ENCODE measurements around the gene ADAMTS2.
A peak's percentile ranks its signal among the peaks of the same experiment; 100 is the strongest.

Gene ADAMTS2

DNA sequence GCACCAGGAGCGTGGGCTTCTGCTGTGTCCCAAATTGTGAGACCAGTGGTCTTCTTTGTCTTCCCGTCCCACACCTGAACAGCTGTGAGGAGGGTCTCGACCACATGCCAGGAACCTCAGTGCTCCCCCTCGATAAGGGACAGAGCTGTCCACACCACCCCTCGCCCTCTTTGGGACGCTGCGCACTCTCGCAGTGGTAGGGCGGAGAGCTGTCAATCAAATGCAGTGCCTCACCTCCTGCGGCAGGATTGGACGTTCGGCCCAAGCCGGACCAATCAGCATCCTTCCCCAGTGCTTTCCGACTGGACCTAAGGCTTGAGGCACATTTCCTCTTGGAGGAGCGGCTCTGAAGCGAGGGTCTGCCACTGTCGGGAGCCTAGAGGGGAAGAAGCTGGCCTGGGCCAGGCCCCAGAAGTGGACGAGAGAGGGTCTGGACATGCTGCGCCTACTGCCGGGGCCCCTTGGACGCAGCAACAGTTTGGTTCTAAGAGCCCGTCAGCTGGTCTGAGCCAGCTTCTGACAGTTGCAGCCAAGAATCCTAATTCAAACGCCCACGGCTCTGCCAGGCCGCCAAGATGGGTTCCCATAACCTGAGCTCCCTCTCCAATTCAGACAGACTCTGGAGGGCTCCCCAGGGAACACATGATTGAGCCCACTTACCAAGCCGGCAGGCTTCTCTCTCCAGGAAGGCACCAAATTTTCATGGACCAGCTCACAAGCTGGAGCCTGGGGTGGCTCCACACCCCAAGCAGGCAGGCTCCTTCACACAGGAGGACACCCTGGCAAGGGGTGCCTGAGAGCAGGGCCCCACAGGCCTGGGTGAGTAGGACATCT is 28.1 kb upstream of the ADAMTS2 start:
- DNase-seq: peak in 7 of 10 donors; percentile 10 to 91 (median 31)
- intact Hi-C loops (cut with DNase I): no loop called here

DNA sequence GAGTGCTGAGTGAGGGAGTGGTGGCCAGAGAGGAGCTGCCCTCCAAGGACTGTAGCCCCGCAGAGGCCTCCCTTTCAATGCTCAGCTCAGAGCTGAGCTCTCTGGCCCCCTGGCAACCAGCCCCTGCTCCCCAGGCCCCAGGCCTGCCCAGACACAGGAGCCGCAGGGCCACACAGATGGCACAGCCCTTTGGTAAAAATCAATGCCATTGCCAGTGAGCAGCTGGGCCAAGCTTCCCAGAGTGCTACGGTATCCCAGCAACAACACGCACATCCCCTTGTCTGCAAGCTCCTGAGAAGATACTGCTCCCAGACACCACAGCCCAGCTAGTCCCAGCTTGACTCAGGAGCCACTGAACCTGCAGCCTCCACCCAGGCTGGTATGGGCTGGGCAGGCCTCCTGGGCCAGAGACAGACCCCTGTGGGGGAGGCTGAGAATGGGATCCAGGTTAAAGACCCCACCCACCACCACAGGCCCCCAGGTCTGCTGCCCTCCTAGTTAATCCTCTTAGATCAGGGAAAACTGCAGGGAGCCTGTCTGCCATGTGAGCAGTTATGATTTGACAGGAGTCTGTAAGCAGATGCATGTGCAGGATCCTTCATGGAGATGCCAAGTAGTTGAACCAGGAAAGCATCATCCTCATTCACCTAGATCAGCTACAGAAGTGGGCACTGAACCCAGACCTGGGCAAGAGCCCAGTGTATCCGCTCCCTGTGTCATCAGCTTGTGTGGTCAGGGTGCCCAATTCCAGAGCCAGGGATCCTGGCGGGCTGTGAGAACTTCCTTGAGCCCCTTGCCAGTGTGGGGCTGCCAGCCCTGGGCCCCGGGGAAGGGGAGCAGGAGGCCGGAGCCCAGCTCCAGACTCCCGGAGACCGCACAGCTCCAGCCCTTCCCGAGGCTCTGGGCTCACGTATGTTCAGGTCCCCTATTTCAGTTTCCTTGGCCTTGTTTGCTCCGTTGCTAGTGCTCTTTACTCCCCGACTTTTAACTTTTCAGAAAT is 26.7 kb upstream of the ADAMTS2 start:
- intact Hi-C loops (cut with DNase I): no loop called here
- peak in 3 of 10 donors; percentile 8 to 84 (median 40) for DNase-seq

DNA sequence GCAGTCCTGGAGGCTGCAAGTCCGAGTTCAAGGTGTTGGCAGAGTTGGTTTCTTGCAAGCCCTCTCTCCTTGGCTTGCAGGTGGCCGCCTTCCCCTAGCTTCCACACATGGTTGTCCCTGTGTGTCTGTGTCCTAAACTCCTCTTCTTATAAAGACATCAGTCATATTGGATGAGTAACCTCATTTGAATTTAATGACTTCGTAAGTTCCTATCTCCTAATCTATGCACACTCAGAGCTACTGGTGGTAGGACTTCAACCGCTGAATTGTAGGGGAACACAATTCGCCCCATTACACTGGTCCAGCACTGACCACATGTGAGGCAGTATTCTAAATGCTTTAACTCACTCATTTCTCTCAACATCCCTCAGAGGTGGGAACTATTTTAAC is 25.9 kb upstream of the ADAMTS2 start:
- intact Hi-C loops (cut with DNase I): no loop called here
- no peak for DNase-seq

DNA sequence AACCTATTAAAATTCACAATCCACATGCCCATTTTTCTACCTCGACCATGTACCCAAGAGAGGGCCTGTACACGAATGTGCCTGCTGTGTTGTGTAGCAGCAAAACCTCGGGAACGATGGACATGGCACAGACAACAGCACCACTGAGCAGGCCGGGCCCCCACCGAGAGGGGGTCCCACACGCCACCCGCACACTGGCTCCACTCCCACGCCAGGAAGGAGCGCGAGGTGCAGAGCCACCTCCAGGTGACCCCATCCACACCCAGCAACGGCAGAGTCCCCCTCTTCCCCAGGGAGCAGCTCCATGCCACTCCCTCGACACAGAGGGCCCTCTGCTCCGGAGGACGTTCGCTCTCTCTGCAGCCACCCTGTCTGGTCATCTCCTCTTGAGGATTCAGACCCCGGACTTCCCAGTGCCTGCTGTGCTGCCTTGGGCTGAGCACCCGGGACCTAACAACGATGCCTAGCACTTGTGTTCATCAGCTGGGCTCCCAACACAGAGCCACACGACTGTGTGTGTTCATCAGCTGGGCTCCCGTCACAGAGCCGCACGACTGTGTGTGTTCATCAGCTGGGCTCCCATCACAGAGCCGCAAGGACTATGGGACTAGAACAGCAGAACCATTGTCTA is 25.3 kb upstream of the ADAMTS2 start:
- DNase-seq: peak in 4 of 10 donors; percentile 26 to 83 (median 28)
- intact Hi-C loops (cut with DNase I): no loop called here

DNA sequence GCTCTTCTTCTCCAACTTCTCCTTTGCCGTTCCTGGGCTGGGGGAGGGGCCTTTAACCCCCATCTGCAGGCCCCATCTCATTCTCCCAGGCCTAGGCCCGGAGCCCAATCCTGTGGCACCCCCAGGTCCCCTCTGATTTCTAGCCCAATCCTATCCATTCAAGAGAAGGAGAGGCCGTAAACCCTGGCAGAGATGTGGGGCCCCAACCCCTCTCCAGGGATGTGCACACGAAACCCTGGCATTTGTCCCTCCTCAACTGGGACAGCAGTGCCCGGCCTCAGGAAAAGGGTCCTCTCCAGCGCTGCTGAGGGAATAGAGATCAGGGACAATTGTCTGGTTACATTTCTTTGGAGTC is 24.2 kb upstream of the ADAMTS2 start:
- intact Hi-C loops (cut with DNase I): no loop called here
- peak in 1 of 10 donors; percentile 60 for DNase-seq

DNA sequence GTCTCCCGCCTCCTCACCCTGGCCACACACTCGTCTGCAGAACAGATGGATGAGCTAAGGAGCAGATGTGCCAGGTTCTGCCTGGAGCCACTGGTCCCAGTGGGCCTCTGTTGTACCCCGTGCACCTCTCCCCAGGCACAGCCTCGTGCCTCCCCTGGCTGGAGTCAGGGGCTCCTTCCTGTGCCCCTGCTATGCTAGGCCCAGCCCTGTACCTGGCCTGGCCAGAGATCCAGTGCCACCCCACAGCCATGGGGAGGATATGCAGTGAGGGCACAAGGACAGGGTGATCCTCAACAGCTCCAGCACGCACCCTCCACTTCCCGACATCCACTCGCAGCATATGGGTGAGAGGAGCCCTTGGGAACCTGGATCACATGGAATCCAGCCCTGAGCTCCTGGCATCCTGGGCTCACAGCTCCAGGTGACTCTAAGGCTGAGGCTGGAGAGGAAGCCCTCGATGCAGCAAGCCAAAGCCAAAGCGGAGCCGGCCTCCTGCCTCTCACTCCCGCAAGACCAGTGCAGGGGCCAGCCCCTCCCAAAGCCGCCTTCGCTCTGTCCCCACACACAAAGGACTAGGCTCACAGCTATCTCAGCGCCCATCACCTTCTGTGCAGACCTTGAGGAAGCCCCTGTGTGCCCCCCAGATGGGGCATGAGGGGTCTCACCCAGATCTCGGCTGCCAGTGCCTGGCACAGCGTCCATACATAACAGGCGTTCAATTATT is 23.7 kb upstream of the ADAMTS2 start:
- DNase-seq: peak in 1 of 10 donors; percentile 62
- intact Hi-C loops (cut with DNase I): no loop called here

DNA sequence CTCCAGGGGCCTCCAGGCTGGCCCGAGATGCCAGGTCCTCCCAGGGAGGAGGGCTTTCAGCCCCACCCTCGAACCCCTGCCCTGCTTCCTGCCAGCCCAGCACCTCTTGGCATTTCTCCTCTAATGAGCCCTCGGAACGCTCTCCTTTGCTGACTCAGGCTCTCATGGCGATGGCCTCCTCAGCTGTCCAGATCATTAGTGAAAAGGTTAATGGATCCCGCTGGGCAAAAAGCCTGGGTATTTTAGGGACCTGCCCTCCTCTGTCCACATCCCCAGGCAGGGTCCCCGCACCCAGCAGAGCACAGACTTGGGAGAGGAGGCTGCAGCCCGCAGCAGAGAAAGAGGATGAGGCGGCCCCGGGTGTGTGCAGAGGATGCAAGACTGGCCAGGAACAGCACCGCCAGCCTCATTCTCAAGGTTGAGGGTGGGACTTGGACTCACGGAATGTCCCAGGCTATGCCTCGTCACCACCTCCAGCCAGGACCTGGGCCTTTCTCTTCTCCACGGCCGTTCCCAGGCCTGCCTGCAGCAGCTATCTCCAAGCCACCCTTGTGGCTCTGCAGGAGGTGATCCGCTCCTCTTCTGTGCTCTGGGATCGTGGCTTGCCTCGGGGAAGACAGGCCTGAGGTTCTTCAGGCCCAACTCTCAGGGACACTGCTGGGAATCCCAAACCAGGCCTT is 23.0 kb upstream of the ADAMTS2 start:
- intact Hi-C loops (cut with DNase I): no loop called here
- peak in 2 of 10 donors; percentile 38 to 75 for DNase-seq

DNA sequence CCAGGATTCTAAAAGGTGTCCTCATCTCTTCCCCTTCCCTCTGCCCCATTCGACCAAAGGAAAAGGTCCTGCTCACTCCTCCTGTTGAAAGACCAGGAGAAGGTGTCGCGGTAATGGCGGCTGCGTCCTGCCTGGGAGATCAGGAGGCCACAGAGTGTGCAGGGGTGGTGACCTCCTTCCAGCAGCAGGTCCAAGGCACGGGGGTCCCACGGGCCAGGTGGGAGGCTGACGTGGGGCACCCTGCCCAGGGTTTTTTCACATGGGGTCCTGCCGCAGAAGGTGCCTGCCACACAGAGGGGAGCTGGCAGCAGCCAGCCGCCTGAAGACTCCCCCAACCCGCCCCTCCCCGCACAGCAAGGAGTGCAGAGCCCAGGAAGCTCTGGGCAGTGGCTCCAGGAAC is 22.2 kb upstream of the ADAMTS2 start:
- intact Hi-C loops (cut with DNase I): no loop called here
- DNase-seq: peak in 2 of 10 donors; percentile 45 to 70

DNA sequence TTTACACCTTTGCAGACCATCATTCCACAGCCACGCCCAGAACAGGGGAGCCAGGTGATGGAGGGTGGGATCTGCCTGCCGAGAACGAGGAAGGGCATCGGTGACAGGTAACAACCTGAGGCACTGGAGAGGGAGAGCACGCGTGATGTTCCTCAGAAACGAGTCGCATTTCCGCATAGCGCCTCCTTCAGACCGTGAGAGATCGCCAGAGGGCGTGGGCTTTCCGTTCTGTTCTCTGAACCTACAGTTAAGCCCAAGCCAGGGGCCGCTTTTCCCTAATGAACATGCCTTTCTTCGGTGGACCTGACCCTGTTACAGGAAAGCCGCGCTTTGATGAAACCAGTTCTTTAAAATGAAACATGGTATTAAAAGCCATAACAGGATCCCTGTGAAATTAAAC is 17.1 kb upstream of the ADAMTS2 start:
- no peak for DNase-seq
- intact Hi-C loops (cut with DNase I): no loop called here

DNA sequence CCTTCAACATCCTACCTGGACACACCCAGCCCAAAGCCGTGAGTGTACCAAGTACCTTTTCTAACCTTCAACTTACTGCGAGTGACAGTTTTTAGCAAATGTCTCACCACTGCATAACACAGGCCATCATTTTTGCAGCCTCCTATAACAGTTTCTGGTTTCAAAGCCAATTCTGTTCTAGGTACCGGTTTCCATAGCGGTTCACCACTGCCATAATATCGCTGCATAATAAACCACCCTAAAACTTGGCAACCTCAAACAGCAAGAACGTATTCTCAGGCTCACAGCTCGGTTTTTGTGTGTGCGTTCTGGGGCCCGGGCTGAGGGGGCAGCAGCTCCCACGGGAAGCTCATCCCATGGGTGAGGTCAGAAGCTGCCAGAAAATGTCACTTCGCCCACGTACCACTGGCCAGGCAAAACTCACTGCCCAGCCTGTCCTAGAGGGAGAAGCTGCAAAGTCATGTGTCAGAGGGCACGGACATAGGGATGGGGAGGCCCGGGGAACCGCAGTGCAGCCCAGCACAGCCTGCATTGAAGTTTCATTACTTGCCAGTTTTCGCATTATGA is 15.9 kb upstream of the ADAMTS2 start:
- DNase-seq: peak in 2 of 10 donors; percentile 22 to 23
- intact Hi-C loops (cut with DNase I): no loop called here

DNA sequence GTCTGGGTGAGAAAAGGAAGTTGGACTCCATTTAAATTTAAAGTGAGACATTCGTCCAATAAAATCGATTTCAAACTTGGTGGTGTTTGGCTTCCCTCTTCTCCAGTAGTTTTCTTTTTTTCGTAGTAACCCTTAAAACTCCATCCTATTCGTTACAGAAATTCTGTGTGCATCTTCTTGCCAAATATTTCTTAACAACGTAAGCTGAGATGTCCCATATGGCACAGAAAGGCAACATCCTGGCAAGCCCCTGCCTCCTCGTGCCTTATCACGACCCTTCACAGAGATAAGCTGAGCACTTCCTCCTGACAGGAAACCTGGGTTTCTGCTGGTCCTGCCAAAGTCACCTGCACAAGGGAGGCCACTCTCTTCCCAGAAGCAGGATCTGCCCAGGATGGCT is 11.8 kb upstream of the ADAMTS2 start:
- intact Hi-C loops (cut with DNase I): no loop called here

DNA sequence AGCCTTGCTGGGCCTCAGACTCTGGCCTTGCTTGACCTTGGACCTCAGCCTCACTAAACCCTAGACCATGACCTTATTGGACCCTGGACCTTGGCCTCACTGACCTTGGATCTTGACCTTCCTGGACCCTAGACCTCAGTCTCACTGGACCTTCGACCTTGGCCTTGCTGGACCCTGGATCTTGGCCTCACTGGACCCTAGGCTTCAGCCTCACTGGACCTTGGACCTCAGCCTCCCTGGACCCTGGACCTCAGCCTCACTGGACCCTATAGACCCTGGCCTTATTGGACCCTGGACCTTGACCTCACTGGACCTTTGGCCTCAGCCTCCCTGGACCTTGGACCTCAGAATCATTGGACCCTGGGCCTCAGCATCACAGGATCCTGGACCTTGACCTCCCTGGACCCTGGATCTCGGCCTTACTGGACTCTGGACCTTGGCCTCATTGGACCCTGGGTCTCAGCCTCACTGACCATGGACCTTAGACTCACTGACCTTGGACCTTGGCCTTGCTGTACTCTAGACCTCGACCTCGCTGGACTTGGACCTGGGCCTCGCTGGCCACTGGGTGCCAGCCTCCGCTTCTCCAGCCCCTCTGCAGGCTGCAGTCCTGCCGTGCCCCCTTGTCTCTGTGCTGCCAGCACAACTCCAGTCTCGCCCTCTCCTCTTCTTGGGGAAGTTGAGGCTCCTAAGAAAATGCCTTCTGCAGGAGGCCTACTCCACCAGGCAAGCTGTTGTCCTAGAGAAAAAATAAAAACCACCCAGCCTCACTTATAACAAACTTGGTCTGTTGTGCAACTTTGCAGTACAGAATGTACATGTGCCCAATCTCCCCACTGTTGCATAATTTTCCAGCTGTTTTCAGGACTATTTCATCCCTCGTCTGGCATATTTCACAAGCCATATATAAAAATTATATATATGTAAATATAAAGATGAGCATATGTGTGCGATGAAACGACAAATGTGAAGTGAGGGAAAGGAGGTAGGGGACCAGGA is 11.0 kb upstream of the ADAMTS2 start:
- DNase-seq: no peak
- intact Hi-C loops (cut with DNase I): no loop called here

More for the DNA sequence above, 11.8 kb upstream of the ADAMTS2 start:
- DNase-seq: no peak

DNA sequence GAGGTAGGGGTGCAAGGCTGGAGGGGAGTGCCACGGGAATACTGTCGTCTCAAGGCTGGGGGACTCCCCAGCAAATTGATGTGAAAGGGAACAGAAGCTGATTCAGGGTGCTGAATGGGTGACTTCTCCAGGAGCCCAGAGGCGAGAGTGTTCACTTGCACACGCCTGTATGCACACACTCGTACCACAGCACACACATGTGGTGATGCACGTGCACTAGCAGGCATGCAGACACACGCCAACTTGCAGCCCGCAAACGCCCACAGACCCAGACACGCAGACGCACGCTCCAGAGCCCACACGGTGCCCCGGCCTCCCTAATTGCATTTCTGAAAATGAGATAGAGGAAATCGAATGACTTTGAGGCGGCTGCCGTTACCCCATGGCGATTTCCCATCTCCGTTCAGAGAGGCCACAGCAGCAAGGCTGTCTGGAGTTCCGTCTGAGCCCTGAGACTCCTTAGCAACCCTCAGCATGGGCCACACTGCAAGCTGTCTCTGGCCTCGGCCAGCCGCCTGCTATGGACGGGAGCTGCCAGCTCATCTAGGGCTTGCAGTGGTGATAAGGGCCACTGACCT is 9.1 kb upstream of the ADAMTS2 start:
- peak in 1 of 10 donors; percentile 72 for DNase-seq
- intact Hi-C loops (cut with DNase I): no loop called here

DNA sequence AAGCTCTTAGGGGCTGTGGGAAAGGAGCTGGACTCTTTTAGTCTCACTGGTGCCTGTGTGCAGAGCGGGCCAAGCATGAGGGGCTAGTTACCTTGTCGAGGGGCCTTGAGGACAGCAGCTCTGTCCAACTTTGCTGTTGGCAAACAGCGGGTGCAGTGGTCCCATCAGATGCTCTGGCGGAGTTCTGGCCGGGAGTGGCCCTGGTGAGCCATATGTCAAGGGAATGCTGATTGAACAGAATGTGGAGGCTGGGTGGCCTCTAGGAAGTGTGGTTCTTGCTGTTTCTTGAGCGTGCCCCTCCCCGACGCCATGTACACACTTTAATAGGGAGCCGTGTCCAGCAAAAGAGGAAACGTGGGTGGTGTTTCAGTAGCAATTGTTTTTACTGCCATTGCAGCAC is 3.6 kb upstream of the ADAMTS2 start:
- intact Hi-C loops (cut with DNase I): loop anchor here (5.0 to 10.0 kb wide), 2 partner anchors 146 to 182 kb away; no protein-coding TSS in a partner anchor
- peak in 3 of 10 donors; percentile 23 to 62 (median 58) for DNase-seq

DNA sequence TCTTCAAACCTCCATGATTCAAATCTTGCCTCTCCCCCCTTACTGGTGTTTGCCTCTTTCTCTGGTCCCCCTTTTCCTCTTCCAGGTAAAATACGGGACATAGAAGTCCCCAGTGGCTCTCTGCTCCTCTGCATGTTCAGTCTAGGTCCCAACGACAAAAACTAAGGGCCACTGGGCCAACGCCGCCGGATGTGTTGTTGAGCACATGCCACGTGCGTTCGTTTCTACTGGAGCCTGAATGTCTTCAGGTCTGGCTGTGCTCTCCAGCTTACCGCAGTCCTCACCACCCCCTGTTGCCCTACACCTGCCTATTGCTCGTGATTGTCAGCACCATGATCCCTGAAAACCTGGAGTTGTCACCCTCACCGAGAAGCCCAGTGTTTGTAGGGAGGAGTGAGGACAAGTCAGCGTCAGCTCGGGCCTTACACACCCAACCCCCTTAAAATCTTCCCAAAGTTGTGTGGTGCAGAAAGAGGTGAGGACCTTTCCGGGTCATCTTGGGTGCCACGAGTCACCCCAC is 2.8 kb upstream of the ADAMTS2 start:
- intact Hi-C loops (cut with DNase I): loop anchor here (5.0 to 10.0 kb wide), 2 partner anchors 147 to 181 kb away; no protein-coding TSS in a partner anchor

DNA sequence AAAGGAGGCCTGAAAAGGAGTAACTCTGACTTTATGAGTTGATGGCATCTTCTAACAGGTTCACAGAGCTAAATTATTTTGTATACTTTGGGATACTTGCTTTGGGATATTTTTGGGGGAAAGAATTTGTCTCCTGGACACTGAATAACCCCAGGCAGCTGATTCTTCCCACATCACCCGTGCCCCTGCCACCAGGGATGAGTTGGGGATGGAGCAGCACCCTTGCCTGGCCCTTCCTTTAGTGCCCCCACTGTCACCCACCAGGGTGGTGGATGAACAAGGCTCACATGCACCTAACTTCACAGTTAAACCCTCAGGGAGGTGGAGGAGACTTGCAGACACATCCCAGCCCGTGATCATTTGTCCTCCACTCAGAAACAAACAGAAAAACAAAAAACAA is 2.3 kb upstream of the ADAMTS2 start:
- DNase-seq: peak in 3 of 10 donors; percentile 35 to 67 (median 63)
- intact Hi-C loops (cut with DNase I): loop anchor here (5.0 to 10.0 kb wide), 2 partner anchors 147 to 180 kb away; no protein-coding TSS in a partner anchor

More for the DNA sequence above, 2.8 kb upstream of the ADAMTS2 start:
- peak in 3 of 10 donors; percentile 18 to 74 (median 62) for DNase-seq

DNA sequence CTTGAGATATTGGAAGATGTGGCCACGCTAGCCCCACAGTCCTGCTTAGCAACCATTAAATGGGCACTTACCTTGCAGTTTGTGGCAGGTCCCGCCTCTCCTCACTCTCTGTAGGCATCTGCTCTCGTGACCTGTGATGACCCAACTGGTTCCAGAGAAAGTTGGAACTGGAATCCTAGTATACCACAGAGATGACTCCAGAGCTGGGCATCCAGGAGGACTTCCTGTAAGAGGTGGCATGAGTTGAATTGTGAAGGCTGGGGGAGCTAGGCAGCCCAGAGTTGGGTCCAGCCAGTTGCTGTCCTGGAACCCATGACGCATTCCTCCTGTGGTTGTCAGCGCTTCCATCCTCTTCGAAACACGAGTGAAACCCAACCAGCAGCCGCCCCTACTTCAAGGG is 1.6 kb upstream of the ADAMTS2 start:
- DNase-seq: peak in 2 of 10 donors; percentile 22 to 28
- intact Hi-C loops (cut with DNase I): loop anchor here (5.0 to 10.0 kb wide), 2 partner anchors 148 to 180 kb away; no protein-coding TSS in a partner anchor

All from posterior cingulate gyrus (tissue), 11 donors.